Endothelial cell of umbilical vein (primary cell): ENCODE results near the gene MARK2. TPM values are rescaled to one million over a fixed set of nuclear protein-coding genes. Genes with fewer than 3 reads are reported as not detected.

ENCODE experiments used
- BruUV-seq: library from RNA; stranded (reverse); fragments of 400-500 nt; replicated peaks from 2 replicates; lab custom pipeline; 2021; lab: Mats Ljungman, UMichigan
- CTCF ChIA-PET: fragments of 300-600, 350-600 bp; sonication (Branson Sonifier 250); formaldehyde crosslinking; loops from one replicate; lab custom pipeline; 2021; ENCODE audit warnings: antibody characterized with exemption, inconsistent platforms; lab: Charles Lee
- POLR2A ChIA-PET: fragments of 300-600, 350-600 bp; sonication (Branson Sonifier 250); formaldehyde crosslinking; loops from one replicate; lab custom pipeline; 2021; ENCODE audit warnings: antibody characterized with exemption, inconsistent platforms; lab: Charles Lee
- DNase-seq: peaks from one replicate; pipeline ENCODE4 v3.0.0-alpha.2; 2011; ENCODE audit warnings: low read depth, low spot score
- FAIRE-seq: peaks from 2 replicates; lab custom pipeline; 2011; peaks lifted over from hg19 to GRCh38; lab: Jason Lieb, UNC
- H2AFZ ChIP-seq: 2 replicates; pipeline ENCODE4 v1.6.0; 2012; ENCODE audit warnings: low read depth, low read length, control low read depth, inconsistent platforms
- H3K27ac ChIP-seq: 2 replicates; pipeline ENCODE4 v1.5.1; 2011; ENCODE audit warnings: low read depth, mild to moderate bottlenecking, control low read depth, low read length, moderate library complexity; ENCODE audit not compliant: insufficient read depth
- H3K27me3 ChIP-seq, 2 experiments: 2 replicates each; pipeline versions ENCODE4 v1.6.0 to v1.6.1; 2011; ENCODE audit warnings: low read length in 2 of 2, mixed read lengths in 1 of 2; ENCODE audit not compliant: control insufficient read depth in 2 of 2, insufficient read depth in 2 of 2
- H3K36me3 ChIP-seq, 2 experiments: 2 replicates in 1 of 2; 3 replicates in 1 of 2; pipeline ENCODE4 v1.5.1; 2011; ENCODE audit warnings: low read length in 2 of 2, mild to moderate bottlenecking in 1 of 2, moderate library complexity in 1 of 2; ENCODE audit not compliant: control insufficient read depth in 2 of 2, insufficient read depth in 2 of 2; ENCODE audit errors: extremely low read depth in 1 of 2
- H3K4me1 ChIP-seq: 3 replicates; pipeline ENCODE4 v1.5.1; 2011; ENCODE audit warnings: mild to moderate bottlenecking, low read length; ENCODE audit not compliant: control insufficient read depth, insufficient read depth; ENCODE audit errors: extremely low read depth
- H3K4me2 ChIP-seq: 2 replicates; pipeline ENCODE4 v1.6.1; 2011; ENCODE audit warnings: low read length, control low read depth, mixed read lengths; ENCODE audit not compliant: insufficient read depth
- H3K4me3 ChIP-seq, 3 experiments: fragments of 200-600 bp in 1 of 3; sonication (generic), shearing (Covaris generic) in 1 of 3; replicated peaks in 1 of 3; 2 replicates each; pipeline ENCODE4 v1.5.1; 2011 to 2016; ENCODE audit warnings: control low read depth in 3 of 3, low read length in 3 of 3, mild to moderate bottlenecking in 2 of 3, inconsistent platforms in 1 of 3, low read depth in 1 of 3, moderate library complexity in 1 of 3; ENCODE audit not compliant: insufficient read depth in 1 of 3
- H3K79me2 ChIP-seq: 2 replicates; pipeline ENCODE4 v1.6.0; 2012; ENCODE audit warnings: low read length, inconsistent platforms; ENCODE audit not compliant: control insufficient read depth, insufficient read depth
- H3K9ac ChIP-seq: replicated peaks from 2 replicates; pipeline ENCODE3; 2011; ENCODE audit warnings: low read length, control low read depth; ENCODE audit not compliant: insufficient read depth; ENCODE audit errors: extremely low read depth
- H3K9me1 ChIP-seq: replicated peaks from 3 replicates; pipeline ENCODE4 v1.6.0; 2011; ENCODE audit warnings: mild to moderate bottlenecking, low read length; ENCODE audit not compliant: control insufficient read depth, insufficient read depth; ENCODE audit errors: extremely low read depth
- H3K9me3 ChIP-seq: replicated peaks from 2 replicates; pipeline ENCODE4 v1.5.1; 2012; ENCODE audit warnings: low read length, inconsistent platforms; ENCODE audit not compliant: control insufficient read depth, insufficient read depth
- H4K20me1 ChIP-seq: replicated peaks from 2 replicates; pipeline ENCODE3; 2011; ENCODE audit warnings: mild to moderate bottlenecking, low read length; ENCODE audit not compliant: control insufficient read depth, insufficient read depth; ENCODE audit errors: extremely low read depth
- EZH2 ChIP-seq: IDR thresholded peaks from 2 replicates; pipeline ENCODE4 v1.6.1; 2012; ENCODE audit warnings: borderline replicate concordance, low read depth, mild to moderate bottlenecking, moderate library complexity, low read length, inconsistent platforms; ENCODE audit not compliant: severe bottlenecking
- FOS ChIP-seq: IDR thresholded peaks from 2 replicates; pipeline ENCODE4 v1.6.1; 2011; ENCODE audit warnings: mild to moderate bottlenecking, low read length, moderate library complexity, borderline replicate concordance; ENCODE audit not compliant: insufficient read depth
- GATA2 ChIP-seq: IDR thresholded peaks from 2 replicates; pipeline ENCODE4 v1.7.0; 2011; ENCODE audit warnings: low read depth, mild to moderate bottlenecking, moderate library complexity, mixed read lengths, low read length; ENCODE audit not compliant: insufficient read length, insufficient read depth
- JUN ChIP-seq: IDR thresholded peaks from 2 replicates; pipeline ENCODE4 v1.6.1; 2011; ENCODE audit warnings: borderline replicate concordance, low read depth; ENCODE audit not compliant: insufficient read length, insufficient read depth
- MYC ChIP-seq: IDR thresholded peaks from one replicate; pipeline ENCODE4 v1.6.1; 2011; ENCODE audit warnings: mild to moderate bottlenecking, low read depth, low read length
- POLR2A ChIP-seq: IDR thresholded peaks from 2 replicates; pipeline ENCODE4 v1.6.1; 2012; ENCODE audit warnings: low read depth, mild to moderate bottlenecking, control low read depth, low read length
- POLR2AphosphoS5 ChIP-seq: IDR thresholded peaks from 2 replicates; pipeline ENCODE4 v1.6.1; 2012; ENCODE audit warnings: low read depth, mild to moderate bottlenecking, control low read depth, low read length, moderate library complexity; ENCODE audit not compliant: insufficient read depth
- dilution Hi-C: fragments of 300-500 bp; cut with MboI; formaldehyde crosslinking; loops from one replicate; pipeline ENCODE4 v1.15.0; 2019; ENCODE audit warnings: low sequenced_read_pairs; ENCODE audit not compliant: extremely low pct_ligation_motif_present
- intact Hi-C: fragments of 100-400 bp; cut with micrococcal nuclease; formaldehyde crosslinking; loops from one replicate; pipeline ENCODE4 v1.10.0; 2022
- polyA plus RNA-seq, 4 experiments: library from polyadenylated mRNA; depleted of rRNA in 3 of 4; stranded (reverse) in 3 of 4; unstranded in 1 of 4; fragments of >200 nt; gene quantifications; 2 replicates each; pipeline versions ENCODE4 v1.2.1 to v1.2.3, GENCODE V29; 2011 to 2012; ENCODE audit warnings: missing spikeins in 1 of 4
- total RNA-seq: library from RNA; stranded (reverse); gene quantifications from 2 replicates; pipeline ENCODE4 v1.2.3, GENCODE V29; 2021
- TF ChIP-seq, protein P1 (sequence below), 2 donors: IDR thresholded peaks; 1 replicate in 1 of 2; 2 replicates in 1 of 2; pipeline ENCODE4 v1.5.1; 2011; ENCODE audit warnings: low read length in 2 of 2, mild to moderate bottlenecking in 2 of 2, moderate library complexity in 2 of 2, control low read depth in 1 of 2, inconsistent platforms in 1 of 2, low read depth in 1 of 2; ENCODE audit not compliant: insufficient read depth in 1 of 2; ENCODE audit errors: extremely low read depth in 1 of 2
- TF ChIP-seq, protein P2 (sequence below): IDR thresholded peaks from 2 replicates; pipeline ENCODE4 v1.6.1; 2011; ENCODE audit not compliant: insufficient read depth, insufficient read length

Gene MARK2
- total and polyA plus RNA-seq, 2 donors (not counting 3 experiments of a cell fraction or from before 2014, with no cell fraction given): 16.6 to 34.7 TPM

DNA sequence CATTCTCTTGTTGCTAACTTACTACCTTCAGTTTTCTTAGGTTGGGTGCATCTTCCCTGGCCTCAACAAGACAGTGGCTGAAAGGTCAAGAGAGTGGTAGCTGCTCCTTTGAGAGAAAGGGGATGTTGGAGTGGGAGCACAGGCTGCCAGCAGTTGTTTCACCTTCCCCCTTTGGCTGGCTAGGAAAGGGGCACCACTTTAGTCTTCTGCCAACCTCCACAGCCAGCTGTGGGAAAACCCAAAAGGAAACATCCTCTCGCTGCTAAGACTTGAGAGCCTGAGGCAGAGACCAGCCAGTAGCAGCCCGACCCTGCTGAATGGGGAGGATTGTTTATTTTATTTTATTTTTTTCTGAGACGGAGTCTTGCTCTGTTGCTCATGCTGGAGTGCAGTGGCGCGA lies 34.4 kb downstream of the MARK2 start:
- no peak for DNase-seq
- CTCF ChIA-PET: interaction anchor here (0.6 to 2.2 kb wide), 7 partner anchors 10 to 105 kb away, joined by 3 to 52 read pairs (median 4); partner anchors contain the start of genes MARK2 and ZFTA
- dilution Hi-C loops (no loop called here), intact Hi-C loops (no loop called here)
- H3K27me3 ChIP-seq: no peaks in the 10 kb centered on the region
- no peak for TF ChIP-seq GATA2
- TF ChIP-seq EZH2: no peak
- TF ChIP-seq, protein P1, sequence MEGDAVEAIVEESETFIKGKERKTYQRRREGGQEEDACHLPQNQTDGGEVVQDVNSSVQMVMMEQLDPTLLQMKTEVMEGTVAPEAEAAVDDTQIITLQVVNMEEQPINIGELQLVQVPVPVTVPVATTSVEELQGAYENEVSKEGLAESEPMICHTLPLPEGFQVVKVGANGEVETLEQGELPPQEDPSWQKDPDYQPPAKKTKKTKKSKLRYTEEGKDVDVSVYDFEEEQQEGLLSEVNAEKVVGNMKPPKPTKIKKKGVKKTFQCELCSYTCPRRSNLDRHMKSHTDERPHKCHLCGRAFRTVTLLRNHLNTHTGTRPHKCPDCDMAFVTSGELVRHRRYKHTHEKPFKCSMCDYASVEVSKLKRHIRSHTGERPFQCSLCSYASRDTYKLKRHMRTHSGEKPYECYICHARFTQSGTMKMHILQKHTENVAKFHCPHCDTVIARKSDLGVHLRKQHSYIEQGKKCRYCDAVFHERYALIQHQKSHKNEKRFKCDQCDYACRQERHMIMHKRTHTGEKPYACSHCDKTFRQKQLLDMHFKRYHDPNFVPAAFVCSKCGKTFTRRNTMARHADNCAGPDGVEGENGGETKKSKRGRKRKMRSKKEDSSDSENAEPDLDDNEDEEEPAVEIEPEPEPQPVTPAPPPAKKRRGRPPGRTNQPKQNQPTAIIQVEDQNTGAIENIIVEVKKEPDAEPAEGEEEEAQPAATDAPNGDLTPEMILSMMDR (IDR thresholded peaks at IDR 0.05; ENCODE audit: extremely low read depth in 1 of 2, insufficient read depth in 1 of 2, low read depth in 1 of 2, low read length in 2 of 2): no peak
- TF ChIP-seq POLR2A: no peak
- no peak for TF ChIP-seq JUN
- no peak for TF ChIP-seq POLR2AphosphoS5
- TF ChIP-seq FOS: no peak
- TF ChIP-seq, protein P2, sequence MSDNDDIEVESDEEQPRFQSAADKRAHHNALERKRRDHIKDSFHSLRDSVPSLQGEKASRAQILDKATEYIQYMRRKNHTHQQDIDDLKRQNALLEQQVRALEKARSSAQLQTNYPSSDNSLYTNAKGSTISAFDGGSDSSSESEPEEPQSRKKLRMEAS: no peak
- no peak for TF ChIP-seq MYC
- no peaks in the 10 kb centered on the region for H3K36me3 ChIP-seq
- H3K4me2 ChIP-seq: no peak overlapping the region
- H3K4me1 ChIP-seq: peaks cover 14% of the 10 kb centered on the region
- no peak for FAIRE-seq
- no peak overlapping the region for H2AFZ ChIP-seq
- BruUV-seq: no TSS peak
- peaks cover 71% of the 10 kb centered on the region for H3K79me2 ChIP-seq
- POLR2A ChIA-PET: no interaction called here
- H3K4me3 ChIP-seq: no peak overlapping the region
- no peak overlapping the region for H3K27ac ChIP-seq
- no peak overlapping the region for H3K9ac ChIP-seq
- H4K20me1 ChIP-seq: no peaks in the 10 kb centered on the region
- H3K9me1 ChIP-seq: no peaks in the 10 kb centered on the region
- no peaks in the 10 kb centered on the region for H3K9me3 ChIP-seq
